CD4-positive, alpha-beta T cell treated with Interleukin-4 for 1 hour (primary cell): ENCODE measurements around the gene RHBDD2.

Experiments
- DNase-seq, 2 donors: peaks; one replicate each; pipeline ENCODE4 v3.0.0-alpha.2; 2020 to 2022

The RHBDD2 gene

DNA sequence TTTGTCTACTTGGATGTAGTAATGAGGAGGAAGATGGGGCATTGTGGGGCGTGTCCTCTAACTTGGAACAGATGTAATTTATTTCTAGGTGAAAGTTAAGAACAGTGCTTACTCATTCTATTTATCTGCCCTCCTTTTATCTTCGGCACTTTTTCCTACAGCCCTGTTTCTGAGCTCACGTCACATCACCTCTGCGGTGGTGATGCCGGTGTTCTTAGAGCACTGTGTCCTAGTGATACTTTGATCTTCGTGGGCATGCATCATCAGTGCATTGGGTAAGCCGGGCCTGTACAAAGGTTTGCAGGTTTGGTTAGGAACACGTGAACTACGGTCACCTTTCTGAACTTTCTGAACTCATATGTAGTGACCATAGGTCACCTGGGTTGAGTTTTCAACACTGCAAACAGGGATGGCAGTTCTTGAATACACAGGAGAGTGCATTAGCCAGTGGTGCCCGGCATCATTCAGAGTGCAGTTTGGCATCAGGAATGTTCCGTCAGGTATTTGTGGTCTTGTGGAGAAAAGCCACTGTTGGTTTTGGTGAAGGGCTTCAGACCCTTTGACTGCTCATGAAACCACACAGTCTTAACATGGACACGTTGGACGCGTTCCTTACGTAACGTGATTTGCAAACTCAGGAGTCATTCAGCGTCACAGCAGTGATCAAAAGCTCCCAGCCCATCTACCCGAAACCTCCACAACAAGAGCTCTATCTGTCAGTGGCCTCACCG lies 41.8 kb downstream of the RHBDD2 start:
- DNase-seq, result no peak

DNA sequence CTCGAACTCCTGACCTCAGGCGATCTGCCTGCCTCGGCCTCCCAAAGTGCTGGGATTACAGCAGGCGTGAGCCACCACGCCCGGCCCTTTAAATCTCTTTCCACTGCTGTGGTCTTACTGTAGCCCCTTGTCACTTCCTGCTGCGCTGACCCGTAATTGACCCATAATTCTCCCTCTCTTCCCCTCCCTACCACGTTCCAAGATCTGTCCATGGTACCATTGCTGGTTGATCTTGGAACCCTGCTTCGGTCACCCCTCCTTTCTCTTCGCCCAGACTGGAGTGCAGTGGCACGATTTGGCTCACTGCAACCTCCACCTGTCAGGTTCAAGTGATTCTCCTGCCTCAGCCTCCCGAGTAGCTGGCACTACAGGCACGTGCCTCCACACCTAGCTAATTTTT lies 42.6 kb downstream of the RHBDD2 start:
- DNase-seq, result no peak

DNA sequence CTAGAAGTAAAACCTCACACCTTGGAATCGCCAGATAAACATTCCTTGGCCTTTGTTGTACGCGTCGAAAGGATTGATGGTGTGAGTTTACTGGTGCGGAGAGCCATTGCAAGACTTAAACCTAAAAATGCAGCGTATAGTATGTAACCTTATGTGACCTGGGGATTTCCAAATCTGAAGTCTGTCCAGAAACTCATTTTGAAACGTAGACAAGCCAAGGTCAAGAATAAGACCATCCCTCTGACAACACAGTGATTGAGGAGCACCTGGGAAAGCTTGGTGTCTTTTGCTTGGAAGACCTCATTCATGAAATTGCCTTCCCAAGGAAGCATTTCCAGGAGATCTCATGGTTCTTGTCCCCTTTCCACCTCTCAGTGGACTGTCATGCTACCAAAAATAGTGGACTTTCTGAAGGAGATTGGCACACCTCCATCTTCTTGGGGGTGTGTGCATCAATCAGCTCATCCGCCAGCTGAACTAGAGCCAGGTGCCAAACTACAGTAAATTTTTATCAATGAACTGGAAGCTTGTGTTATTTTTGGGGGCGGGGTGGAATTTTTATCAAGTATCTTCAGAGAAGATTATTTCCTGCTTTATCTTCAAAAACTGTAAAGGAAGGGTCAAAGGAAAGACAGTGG lies 44.3 kb downstream of the RHBDD2 start:
- no peak for DNase-seq

DNA sequence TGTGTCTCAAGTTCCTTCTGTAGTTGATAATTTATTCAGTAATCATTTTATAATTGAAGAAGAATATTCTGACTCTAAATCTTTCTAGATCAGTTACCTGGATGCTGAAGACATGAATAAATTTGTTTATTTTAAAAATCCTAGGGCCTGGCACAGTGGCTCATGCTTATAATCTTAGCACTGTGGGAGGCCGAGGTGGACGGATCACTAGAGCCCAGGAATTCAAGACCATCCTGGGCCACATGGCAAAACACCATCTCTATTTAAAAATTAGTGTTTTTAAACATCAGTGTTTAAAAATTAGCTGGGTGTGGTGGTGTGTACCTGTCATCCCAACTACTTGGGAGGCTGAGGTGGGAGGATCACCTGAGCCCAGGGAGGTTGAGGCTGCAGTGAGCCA lies 45.4 kb downstream of the RHBDD2 start:
- DNase-seq, result no peak

DNA sequence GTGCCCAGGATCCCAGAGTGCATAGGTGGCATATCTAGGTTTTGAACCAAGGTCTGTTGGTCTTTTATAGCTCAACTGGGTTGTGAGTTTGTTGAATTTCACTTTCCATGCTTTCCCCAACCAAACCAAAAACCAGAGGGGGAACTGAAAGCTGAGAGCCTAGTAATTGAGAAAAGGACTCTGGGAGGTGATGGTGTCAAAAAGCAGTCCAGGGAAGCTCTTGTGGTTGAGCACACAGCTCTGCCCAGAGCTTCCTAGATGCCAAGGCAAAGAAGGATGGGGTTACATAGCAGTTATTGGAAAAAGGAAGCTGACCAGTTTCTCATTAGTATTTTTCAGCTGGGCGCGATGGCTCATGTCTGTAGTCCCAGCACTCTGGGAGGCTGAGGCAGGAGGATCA lies 46.1 kb downstream of the RHBDD2 start:
- no peak for DNase-seq

DNA sequence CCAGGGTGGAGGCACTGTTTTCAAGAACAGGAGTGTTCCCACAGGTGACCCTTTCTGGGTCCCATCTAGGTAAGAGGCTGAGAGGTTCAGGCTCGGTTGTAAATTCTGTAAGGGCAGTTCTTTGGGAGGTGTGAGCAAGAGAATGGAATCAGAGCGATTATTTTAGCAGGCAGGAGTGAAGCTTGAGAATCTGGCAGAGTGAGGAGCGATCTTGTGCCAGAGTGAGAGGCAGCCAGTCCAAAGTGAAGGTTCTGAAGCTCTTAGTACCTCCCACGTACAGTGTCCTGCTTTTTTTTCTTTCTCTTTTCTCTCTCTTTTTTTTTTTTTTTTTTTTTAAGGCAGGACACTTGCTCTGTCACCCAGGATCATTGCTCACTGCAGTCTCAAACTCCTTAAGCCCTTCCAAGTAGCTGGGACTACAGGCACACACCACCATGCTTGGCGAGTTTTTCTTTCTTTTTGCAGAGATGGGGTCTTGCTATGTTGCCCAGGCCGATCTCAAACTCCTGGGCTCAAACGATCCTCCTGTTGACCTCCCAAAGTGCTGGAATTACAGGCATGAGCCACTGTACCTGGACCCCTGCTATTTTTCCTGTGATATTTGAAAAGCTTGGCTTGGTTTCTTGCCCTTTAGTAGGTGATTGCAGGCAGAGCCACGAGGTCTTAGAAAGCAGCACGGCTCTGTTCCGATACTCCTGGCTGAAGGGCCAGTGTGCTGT lies 47.0 kb downstream of the RHBDD2 start:
- no peak for DNase-seq

DNA sequence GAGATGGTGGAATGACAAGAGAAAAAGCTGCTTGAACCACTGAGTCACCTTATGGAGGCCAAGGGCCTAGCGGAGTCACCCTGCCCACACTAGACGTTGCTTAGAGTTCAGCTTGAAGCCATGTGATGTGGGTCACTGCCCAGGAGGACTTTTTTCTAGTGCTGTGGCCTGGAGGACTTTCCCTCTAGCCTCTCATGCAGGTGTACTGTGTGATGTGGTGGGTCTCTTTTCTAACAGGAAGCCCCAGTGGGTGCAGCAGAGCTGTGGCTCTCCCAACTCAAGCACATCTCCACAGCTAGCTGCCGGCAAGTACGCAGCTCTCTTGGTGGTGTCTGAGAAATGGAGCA lies 49.7 kb downstream of the RHBDD2 start:
- peak; percentile 29 to 36 for DNase-seq

DNA sequence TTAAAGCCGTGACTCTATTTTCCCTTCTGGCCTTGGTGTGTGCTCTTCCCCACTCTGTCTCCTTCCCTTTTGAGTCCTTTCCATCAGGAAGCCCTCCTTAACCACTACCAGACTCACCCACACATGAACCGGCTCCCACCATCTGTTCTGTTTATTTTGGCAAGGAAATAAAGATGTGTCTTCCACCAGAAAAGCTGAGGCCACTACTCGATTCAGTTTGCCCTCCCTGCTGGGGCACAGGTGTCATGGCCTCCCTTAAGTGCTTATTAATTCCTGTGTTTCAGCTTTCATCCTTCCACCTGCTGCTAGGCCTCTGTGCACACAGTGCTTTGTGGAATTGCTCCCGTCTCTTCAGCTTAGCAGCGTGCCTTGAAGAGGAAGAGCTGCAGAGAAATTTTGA lies 52.8 kb downstream of the RHBDD2 start:
- no peak for DNase-seq

DNA sequence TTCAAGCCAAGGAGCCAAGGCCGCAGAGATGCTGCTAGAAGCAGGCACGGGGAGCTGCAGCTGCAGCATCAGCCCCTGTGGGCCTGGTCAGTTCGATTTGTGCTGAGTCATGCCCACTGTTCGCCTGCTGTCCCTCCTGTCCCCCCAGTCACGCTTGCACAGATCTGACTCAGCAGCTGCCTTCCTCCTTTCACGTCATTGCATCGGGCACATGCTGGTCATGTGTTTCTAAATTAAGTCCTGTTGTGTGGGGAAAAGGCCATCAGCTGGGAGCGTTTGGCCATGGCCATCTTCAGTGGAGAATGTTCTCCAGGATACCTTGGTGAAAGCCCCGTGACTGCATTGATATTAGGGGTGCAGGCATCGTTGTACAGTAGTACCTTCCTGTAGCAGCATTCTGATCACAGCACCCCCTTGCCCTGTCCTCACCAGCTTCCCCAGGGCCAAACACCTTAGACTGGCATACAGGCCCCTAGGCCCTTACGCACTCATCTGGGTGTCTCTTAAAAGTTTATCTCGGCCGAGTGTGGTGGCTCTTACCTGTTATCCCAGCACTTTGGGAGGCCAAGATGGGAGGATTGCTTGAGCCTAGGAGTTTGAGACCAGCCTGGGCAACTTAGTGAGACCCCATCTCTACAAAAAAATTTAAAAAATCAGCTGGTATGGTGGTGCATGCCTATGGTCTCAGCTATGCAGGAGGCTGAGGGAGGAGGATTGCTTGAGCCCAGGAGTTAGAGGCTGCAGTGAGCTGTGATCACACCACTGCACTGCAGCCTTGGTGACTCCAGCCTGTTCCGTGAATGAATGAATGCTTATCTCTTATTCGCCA lies 59.3 kb downstream of the RHBDD2 start:
- peak in 1 of 2 donors; percentile 46 for DNase-seq
